Measurements from ENCODE around the gene TBCA. TPM values are rescaled to one million over a fixed set of nuclear protein-coding genes. Genes with fewer than 3 reads are reported as not detected.

TBCA gene
- total and polyA plus RNA-seq, 11 donors, result 108 to 171 (median 132) TPM

DNA sequence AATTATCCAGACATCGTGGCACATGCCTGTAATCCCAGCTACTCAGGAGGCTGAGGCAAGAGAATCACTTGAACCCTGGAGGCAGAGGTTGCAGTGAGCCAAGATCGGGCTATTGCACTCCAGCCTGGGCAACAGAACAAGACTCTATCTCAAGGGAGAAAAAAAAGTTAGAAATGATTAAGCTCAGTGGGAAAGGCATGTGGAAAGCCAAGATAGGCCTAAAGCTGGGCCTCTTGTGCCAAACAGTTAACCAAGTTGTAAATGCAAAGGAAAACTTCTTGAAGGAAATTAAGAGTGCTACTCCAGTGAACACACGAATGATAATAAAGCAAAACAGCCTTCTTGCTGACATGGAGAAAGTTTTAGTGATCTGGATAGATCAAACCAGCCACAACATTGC, 43.0 kb downstream of the TBCA start:
- Histone ChIP-seq H3K27ac (no peak overlapping the region), H3K27me3 (no peaks in the 10 kb centered on the region), H3K4me3 (no peak overlapping the region), H3K36me3 (no peaks in the 10 kb centered on the region), H3K4me1 (peaks cover 0 to 14% (median 7%) of the 10 kb centered on the region in 12 donors), H3K9me3 (peaks cover 0 to 12% (median 4%) of the 10 kb centered on the region in 12 donors)
- TF ChIP-seq POLR2A (IDR thresholded peaks at IDR 0.05), result no peak
- TF ChIP-seq, protein P1, sequence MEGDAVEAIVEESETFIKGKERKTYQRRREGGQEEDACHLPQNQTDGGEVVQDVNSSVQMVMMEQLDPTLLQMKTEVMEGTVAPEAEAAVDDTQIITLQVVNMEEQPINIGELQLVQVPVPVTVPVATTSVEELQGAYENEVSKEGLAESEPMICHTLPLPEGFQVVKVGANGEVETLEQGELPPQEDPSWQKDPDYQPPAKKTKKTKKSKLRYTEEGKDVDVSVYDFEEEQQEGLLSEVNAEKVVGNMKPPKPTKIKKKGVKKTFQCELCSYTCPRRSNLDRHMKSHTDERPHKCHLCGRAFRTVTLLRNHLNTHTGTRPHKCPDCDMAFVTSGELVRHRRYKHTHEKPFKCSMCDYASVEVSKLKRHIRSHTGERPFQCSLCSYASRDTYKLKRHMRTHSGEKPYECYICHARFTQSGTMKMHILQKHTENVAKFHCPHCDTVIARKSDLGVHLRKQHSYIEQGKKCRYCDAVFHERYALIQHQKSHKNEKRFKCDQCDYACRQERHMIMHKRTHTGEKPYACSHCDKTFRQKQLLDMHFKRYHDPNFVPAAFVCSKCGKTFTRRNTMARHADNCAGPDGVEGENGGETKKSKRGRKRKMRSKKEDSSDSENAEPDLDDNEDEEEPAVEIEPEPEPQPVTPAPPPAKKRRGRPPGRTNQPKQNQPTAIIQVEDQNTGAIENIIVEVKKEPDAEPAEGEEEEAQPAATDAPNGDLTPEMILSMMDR (IDR thresholded peaks at IDR 0.05), result no peak
- ATAC-seq (no peak), DNase-seq (no peak)
- intact Hi-C loops (cut with DNase I), result no loop called here
- WGBS, 4 donors, result 77 to 95% (median 81%) methylated on average over 3 of the region's 3 CpGs

GRCh38 chr5:77727190-77727589, 48.9 kb downstream of the TBCA start:
- Histone ChIP-seq H3K36me3 (no peaks in the 10 kb centered on the region), H3K4me3 (no peak overlapping the region), H3K27ac (no peak overlapping the region), H3K4me1 (peaks cover 0 to 14% (median 0%) of the 10 kb centered on the region in 12 donors), H3K9me3 (no peaks in the 10 kb centered on the region), H3K27me3 (no peaks in the 10 kb centered on the region)
- no peak for TF ChIP-seq POLR2A (IDR thresholded peaks at IDR 0.05)
- TF ChIP-seq, protein P1 (IDR thresholded peaks at IDR 0.05), result no peak
- WGBS, 4 donors, result 64 to 84% (median 80%) methylated on average over 3 of the region's 3 CpGs
- DNase-seq (no peak), ATAC-seq (no peak)
- intact Hi-C loops (cut with DNase I), result no loop called here

DNA sequence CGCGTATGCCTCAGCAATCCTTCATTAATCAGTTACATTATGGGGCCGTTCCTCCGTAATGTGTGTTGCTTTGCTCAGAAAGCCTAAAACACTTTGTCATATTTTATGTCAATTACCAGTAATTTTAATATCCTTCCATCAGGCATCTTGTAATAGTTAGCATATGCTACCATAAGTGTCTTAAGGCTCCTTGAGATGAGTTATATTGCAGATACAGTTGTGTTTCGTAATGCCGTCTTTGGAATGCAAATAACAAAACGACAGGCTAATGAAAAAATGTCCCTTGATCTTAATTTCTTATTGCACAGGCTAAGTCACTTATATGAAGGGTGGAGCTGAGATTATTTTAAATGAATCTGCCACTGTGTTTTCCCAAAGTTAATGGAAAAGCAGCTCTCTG, 50.5 kb downstream of the TBCA start:
- intact Hi-C loops (cut with DNase I), result no loop called here
- Histone ChIP-seq H3K4me1 (peaks cover 0 to 14% (median 0%) of the 10 kb centered on the region in 12 donors), H3K9me3 (no peaks in the 10 kb centered on the region), H3K27me3 (no peaks in the 10 kb centered on the region), H3K27ac (no peak overlapping the region), H3K4me3 (no peak overlapping the region), H3K36me3 (no peaks in the 10 kb centered on the region)
- DNase-seq, result no peak
- no peak for TF ChIP-seq POLR2A (IDR thresholded peaks at IDR 0.05)
- TF ChIP-seq, protein P1 (IDR thresholded peaks at IDR 0.05), result no peak
- ATAC-seq, result no peak
- WGBS, 4 donors, result 89 to 95% (median 92%) methylated on average over 7 of the region's 7 CpGs

DNA sequence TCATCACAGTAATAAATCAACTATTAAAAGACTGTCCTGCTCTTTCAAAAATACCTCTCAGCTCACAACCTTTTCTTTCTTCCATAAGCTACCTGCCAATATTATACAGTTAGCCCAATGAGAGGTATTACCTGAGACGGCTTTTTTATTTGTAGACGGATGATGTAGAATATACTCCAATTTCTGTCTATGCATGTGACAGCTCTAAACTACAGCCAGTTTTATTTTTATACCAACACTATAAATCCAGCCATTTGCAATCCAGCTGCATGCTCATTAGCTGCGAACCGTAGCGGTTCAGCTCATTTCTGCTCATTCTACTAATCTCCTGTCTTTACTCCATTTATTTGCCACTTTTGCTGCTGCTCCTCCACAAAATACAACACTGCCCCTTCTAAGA, 51.2 kb downstream of the TBCA start:
- no peak overlapping the region for H3K27ac ChIP-seq
- H3K4me3 ChIP-seq, result no peak overlapping the region
- TF ChIP-seq POLR2A (IDR thresholded peaks at IDR 0.05), result no peak
- TF ChIP-seq, protein P1 (IDR thresholded peaks at IDR 0.05), result no peak
- H3K27me3 ChIP-seq, result no peaks in the 10 kb centered on the region
- no peak for DNase-seq
- ATAC-seq, result no peak
- intact Hi-C loops (cut with DNase I), result no loop called here
- no peaks in the 10 kb centered on the region for H3K9me3 ChIP-seq
- 74 to 81% (median 76%) methylated on average over 5 of the region's 5 CpGs for WGBS, 4 donors
- peaks cover 0 to 14% (median 0%) of the 10 kb centered on the region in 12 donors for H3K4me1 ChIP-seq
- no peaks in the 10 kb centered on the region for H3K36me3 ChIP-seq

All from heart left ventricle (tissue), 16 donors.